Upper lobe of left lung (tissue), 4 donors: ENCODE data around the gene MACROD2.

Source experiments
- POLR2A ChIP-seq, 4 donors: fragments of 450-650 bp; IDR thresholded peaks; one replicate each; pipeline ENCODE4 v1.5.1; 2016 to 2017; ENCODE audit warnings: antibody characterized with exemption in 4 of 4, mild to moderate bottlenecking in 2 of 4
- POLR2AphosphoS5 ChIP-seq, 2 donors: sonication (generic); formaldehyde crosslinking; IDR thresholded peaks; one replicate each; pipeline ENCODE4 v1.5.1; 2017; ENCODE audit warnings: antibody characterized with exemption in 2 of 2

DNA sequence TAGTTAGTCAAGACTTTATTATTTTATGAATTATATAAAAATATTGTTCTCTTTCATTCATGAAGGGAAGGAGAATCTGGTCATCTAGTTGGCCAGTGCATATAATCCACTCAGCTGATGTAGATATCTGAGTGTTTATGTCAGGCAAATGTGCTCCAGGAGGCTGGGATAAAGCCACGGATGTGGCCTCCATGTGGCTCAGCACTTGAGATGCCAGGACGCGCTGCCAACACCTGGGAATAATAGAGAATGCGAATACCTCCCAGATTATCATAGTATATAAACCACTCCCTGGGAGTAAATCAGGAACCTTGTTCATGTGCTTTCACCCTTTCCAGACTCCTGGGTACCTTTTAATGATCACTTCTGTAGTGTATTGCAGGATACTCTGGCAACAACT lies 1571.9 kb downstream of the MACROD2 start:
- TF ChIP-seq POLR2AphosphoS5 (IDR thresholded peaks at IDR 0.05) (no peak), POLR2A (IDR thresholded peaks at IDR 0.05) (no peak)
